Natural killer cell (primary cell): ENCODE measurements around the gene THAP5. TPM values are rescaled to one million over a fixed set of nuclear protein-coding genes. Genes with fewer than 3 reads are reported as not detected.

Experiments used
- ATAC-seq, 3 donors: fragments of 150-1000 bp in 2 of 3; fragments of 200-7000 bp in 1 of 3; cut with Tn5 transposase; 1 replicate in 1 of 3; 2 replicates in 2 of 3; pipeline ENCODE4 v1.10.0; 2021; ENCODE audit warnings: mild to moderate bottlenecking in 2 of 3, moderate library complexity in 2 of 3
- DNase-seq, 2 donors: peaks; one replicate each; pipeline versions ENCODE4 v3.0.0 to v3.0.0-alpha.2; 2013 to 2021; ENCODE audit warnings: mixed read lengths in 1 of 2
- H3K27ac ChIP-seq: one replicate; pipeline ENCODE4 v1.5.1; 2013; ENCODE audit warnings: mild to moderate bottlenecking, low read length
- H3K27me3 ChIP-seq: one replicate; pipeline ENCODE4 v1.6.1; 2013; ENCODE audit warnings: low read length; ENCODE audit not compliant: control insufficient read depth, insufficient read depth
- H3K36me3 ChIP-seq: one replicate; pipeline ENCODE4 v1.6.1; 2013; ENCODE audit warnings: low read length; ENCODE audit not compliant: control insufficient read depth, insufficient read depth
- H3K4me1 ChIP-seq: one replicate; pipeline ENCODE4 v1.6.1; 2013; ENCODE audit warnings: low read length; ENCODE audit not compliant: control insufficient read depth, insufficient read depth
- H3K4me3 ChIP-seq: one replicate; pipeline ENCODE4 v1.5.1; 2013; ENCODE audit warnings: low read length
- H3K9me3 ChIP-seq: one replicate; pipeline ENCODE4 v1.6.1; 2013; ENCODE audit warnings: low read length; ENCODE audit not compliant: control insufficient read depth, insufficient read depth
- H3K27ac Mint-ChIP-seq, 2 donors: one replicate each; pipeline ENCODE4 v1.8.0; 2022; ENCODE audit warnings: mild to moderate bottlenecking in 2 of 2, mixed read lengths in 2 of 2, moderate library complexity in 1 of 2
- H3K27me3 Mint-ChIP-seq, 2 donors: one replicate each; pipeline ENCODE4 v1.8.0; 2022; ENCODE audit warnings: low read depth in 2 of 2, mixed read lengths in 2 of 2
- H3K36me3 Mint-ChIP-seq: one replicate; pipeline ENCODE4 v1.8.0; 2022; ENCODE audit warnings: mixed read lengths
- H3K4me1 Mint-ChIP-seq, 2 donors: one replicate each; pipeline ENCODE4 v1.8.0; 2022; ENCODE audit warnings: mixed read lengths in 2 of 2
- H3K4me3 Mint-ChIP-seq: one replicate; pipeline ENCODE4 v1.8.0; 2022; ENCODE audit warnings: mild to moderate bottlenecking, moderate library complexity, mixed read lengths
- H3K9me3 Mint-ChIP-seq, 2 donors: one replicate each; pipeline ENCODE4 v1.8.0; 2022; ENCODE audit warnings: mixed read lengths in 2 of 2
- WGBS: methylation state at CpG from one replicate; pipeline ENCODE4 v1.1.7; 2013; ENCODE audit warnings: missing lambda C conversion rate; ENCODE audit not compliant: insufficient coverage; 5-methylcytosine and 5-hydroxymethylcytosine counted together
- intact Hi-C: fragments of 100-400 bp; cut with micrococcal nuclease; formaldehyde crosslinking; loops from one replicate; pipeline ENCODE4 v1.14.2; 2022
- total RNA-seq, 4 donors: library from RNA; stranded (reverse); fragments of 120-200 nt in 1 of 4; gene quantifications; one replicate each; pipeline versions ENCODE4 v1.2.3 to v1.2.4, GENCODE V29; 2013 to 2022
- TF ChIP-seq, protein P1 (sequence below): fragments of 200-600 bp; IDR thresholded peaks from one replicate; pipeline ENCODE4 v1.8.0; 2022; ENCODE audit warnings: antibody characterized with exemption

Gene THAP5
- total RNA-seq, 3 donors from 2014 or later (not counting 1 experiment from before 2014, with no cell fraction given), result 13.8 to 21.0 (median 19.1) TPM

GRCh38 chr7:108609643-108610042 lies 40.1 kb upstream of the THAP5 start:
- H3K36me3 ChIP-seq, result no peaks in the 10 kb centered on the region
- no peak overlapping the region for H3K27ac ChIP-seq
- H3K4me1 ChIP-seq, result no peaks in the 10 kb centered on the region
- ATAC-seq (no peak), DNase-seq (no peak)
- WGBS, result 89% methylated on average over 1 of the region's 2 CpGs
- no peak overlapping the region for H3K4me3 ChIP-seq
- Mint-ChIP-seq H3K36me3 (no peaks in the 10 kb centered on the region), H3K4me3 (no peak overlapping the region), H3K27me3 (no peaks in the 10 kb centered on the region), H3K27ac (no peak overlapping the region), H3K4me1 (no peaks in the 10 kb centered on the region), H3K9me3 (no peaks in the 10 kb centered on the region)
- no peaks in the 10 kb centered on the region for H3K27me3 ChIP-seq
- H3K9me3 ChIP-seq, result no peaks in the 10 kb centered on the region
- intact Hi-C loops, result no loop called here
- TF ChIP-seq, protein P1, sequence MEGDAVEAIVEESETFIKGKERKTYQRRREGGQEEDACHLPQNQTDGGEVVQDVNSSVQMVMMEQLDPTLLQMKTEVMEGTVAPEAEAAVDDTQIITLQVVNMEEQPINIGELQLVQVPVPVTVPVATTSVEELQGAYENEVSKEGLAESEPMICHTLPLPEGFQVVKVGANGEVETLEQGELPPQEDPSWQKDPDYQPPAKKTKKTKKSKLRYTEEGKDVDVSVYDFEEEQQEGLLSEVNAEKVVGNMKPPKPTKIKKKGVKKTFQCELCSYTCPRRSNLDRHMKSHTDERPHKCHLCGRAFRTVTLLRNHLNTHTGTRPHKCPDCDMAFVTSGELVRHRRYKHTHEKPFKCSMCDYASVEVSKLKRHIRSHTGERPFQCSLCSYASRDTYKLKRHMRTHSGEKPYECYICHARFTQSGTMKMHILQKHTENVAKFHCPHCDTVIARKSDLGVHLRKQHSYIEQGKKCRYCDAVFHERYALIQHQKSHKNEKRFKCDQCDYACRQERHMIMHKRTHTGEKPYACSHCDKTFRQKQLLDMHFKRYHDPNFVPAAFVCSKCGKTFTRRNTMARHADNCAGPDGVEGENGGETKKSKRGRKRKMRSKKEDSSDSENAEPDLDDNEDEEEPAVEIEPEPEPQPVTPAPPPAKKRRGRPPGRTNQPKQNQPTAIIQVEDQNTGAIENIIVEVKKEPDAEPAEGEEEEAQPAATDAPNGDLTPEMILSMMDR, result no peak

DNA sequence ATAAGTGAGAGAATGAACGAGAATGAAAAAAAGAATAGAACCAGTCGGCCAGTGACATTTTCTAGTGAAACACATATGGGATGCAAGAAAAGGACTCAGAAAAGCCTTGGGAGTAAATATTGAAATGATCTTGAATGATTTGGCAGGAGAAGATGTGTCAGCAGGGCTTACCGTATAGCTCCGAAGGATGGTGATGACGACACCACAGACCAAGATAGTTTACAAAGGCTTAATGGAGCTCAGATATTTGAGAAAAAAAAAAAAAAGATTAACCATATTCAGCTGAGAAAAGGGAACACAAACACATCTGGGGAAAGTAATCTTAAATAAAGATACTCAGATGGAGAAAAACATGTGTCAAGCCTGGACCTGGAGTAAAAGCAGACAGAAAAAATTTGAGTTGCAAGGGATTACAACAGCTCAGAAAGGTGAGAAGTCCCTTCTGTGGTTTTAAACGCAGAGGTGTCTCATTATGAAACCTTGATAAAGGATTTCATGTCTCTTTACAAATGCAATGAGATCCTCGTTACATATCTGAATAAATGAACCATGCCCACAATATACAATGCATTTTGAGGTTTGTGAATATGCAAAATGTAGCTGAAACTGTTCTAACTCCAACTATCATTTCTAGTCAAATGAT lies 36.2 kb upstream of the THAP5 start:
- Mint-ChIP-seq H3K4me1 (no peaks in the 10 kb centered on the region), H3K27me3 (no peaks in the 10 kb centered on the region), H3K36me3 (no peaks in the 10 kb centered on the region), H3K9me3 (no peaks in the 10 kb centered on the region), H3K27ac (no peak overlapping the region), H3K4me3 (no peak overlapping the region)
- H3K36me3 ChIP-seq, result no peaks in the 10 kb centered on the region
- no peak overlapping the region for H3K4me3 ChIP-seq
- H3K27me3 ChIP-seq, result no peaks in the 10 kb centered on the region
- no peaks in the 10 kb centered on the region for H3K4me1 ChIP-seq
- ATAC-seq (no peak), DNase-seq (no peak)
- TF ChIP-seq, protein P1, result no peak
- no peak overlapping the region for H3K27ac ChIP-seq
- no peaks in the 10 kb centered on the region for H3K9me3 ChIP-seq
- intact Hi-C loops, result no loop called here
- 89% methylated on average over 6 of the region's 7 CpGs for WGBS

GRCh38 chr7:108604307-108605077 lies 35.0 kb upstream of the THAP5 start:
- TF ChIP-seq, protein P1, result no peak
- Mint-ChIP-seq H3K4me1 (no peaks in the 10 kb centered on the region), H3K9me3 (no peaks in the 10 kb centered on the region), H3K27ac (no peak overlapping the region), H3K27me3 (peaks cover 8 to 10% of the 10 kb centered on the region in 2 donors), H3K4me3 (no peak overlapping the region), H3K36me3 (no peaks in the 10 kb centered on the region)
- no peaks in the 10 kb centered on the region for H3K9me3 ChIP-seq
- ATAC-seq (no peak), DNase-seq (no peak)
- no peaks in the 10 kb centered on the region for H3K36me3 ChIP-seq
- WGBS, result 88% methylated on average over 8 of the region's 11 CpGs
- no peaks in the 10 kb centered on the region for H3K27me3 ChIP-seq
- H3K4me3 ChIP-seq, result no peak overlapping the region
- no peak overlapping the region for H3K27ac ChIP-seq
- intact Hi-C loops, result no loop called here
- no peaks in the 10 kb centered on the region for H3K4me1 ChIP-seq
